Caco-2 (cell line): ENCODE results near the gene INO80E. TPM values are rescaled to one million over a fixed set of nuclear protein-coding genes. Genes with fewer than 3 reads are reported as not detected.
"Not testable (repeated sequence)": the region's sequence is repeated elsewhere in the genome, so short reads cannot be mapped to it uniquely, and the experiment has no call there.

Experiments
- BruUV-seq: library from RNA; stranded (reverse); fragments of 400-500 nt; replicated peaks from 2 replicates; lab custom pipeline; 2021; lab: Mats Ljungman, UMichigan
- CTCF ChIA-PET: fragments of 300-600 bp; sonication (Branson Sonifier 250); formaldehyde crosslinking; loops from one replicate; lab custom pipeline; 2022; ENCODE audit warnings: antibody characterized with exemption; lab: Charles Lee
- POLR2A ChIA-PET: fragments of 300-600 bp; sonication (Branson Sonifier 250); formaldehyde crosslinking; loops from one replicate; lab custom pipeline; 2022; ENCODE audit warnings: antibody characterized with exemption; lab: Charles Lee
- DNase-seq, 2 experiments: peaks; one replicate each; pipeline versions ENCODE4 v3.0.0 to v3.0.0-alpha.2; 2020 to 2022
- H3K27me3 ChIP-seq: replicated peaks from 2 replicates; pipeline ENCODE4 v1.6.0; 2011; ENCODE audit warnings: low read length; ENCODE audit not compliant: control insufficient read depth, insufficient read depth
- H3K36me3 ChIP-seq: 2 replicates; pipeline ENCODE4 v1.5.1; 2011; ENCODE audit warnings: low read length; ENCODE audit not compliant: control insufficient read depth, insufficient read depth
- H3K4me1 ChIP-seq: fragments of 250-450 bp; sonication (Bioruptor Pico); 2 replicates; pipeline ENCODE4 v1.5.1; 2020; ENCODE audit warnings: mild to moderate bottlenecking
- H3K4me3 ChIP-seq: 2 replicates; pipeline ENCODE4 v1.5.1; 2011; ENCODE audit warnings: low read depth, mild to moderate bottlenecking, control low read depth, low read length
- H3K9me3 ChIP-seq: fragments of 250-450 bp; sonication (Bioruptor Pico); 2 replicates; pipeline ENCODE4 v1.5.1; 2020; ENCODE audit warnings: mild to moderate bottlenecking, moderate library complexity
- H3K27ac Mint-ChIP-seq: one replicate; pipeline ENCODE4 v1.8.0; 2022; ENCODE audit warnings: mixed read lengths; ENCODE audit not compliant: unreplicated experiment
- H3K27me3 Mint-ChIP-seq: one replicate; pipeline ENCODE4 v1.8.0; 2022; ENCODE audit warnings: mixed read lengths; ENCODE audit not compliant: insufficient read depth, unreplicated experiment
- H3K36me3 Mint-ChIP-seq: one replicate; pipeline ENCODE4 v1.8.0; 2022; ENCODE audit warnings: mild to moderate bottlenecking, mixed read lengths; ENCODE audit not compliant: insufficient read depth, unreplicated experiment
- H3K4me1 Mint-ChIP-seq: one replicate; pipeline ENCODE4 v1.8.0; 2022; ENCODE audit warnings: low read depth, mixed read lengths; ENCODE audit not compliant: unreplicated experiment
- H3K4me3 Mint-ChIP-seq: one replicate; pipeline ENCODE4 v1.8.0; 2022; ENCODE audit warnings: mild to moderate bottlenecking, moderate library complexity, mixed read lengths; ENCODE audit not compliant: unreplicated experiment
- H3K9me3 Mint-ChIP-seq: one replicate; pipeline ENCODE4 v1.8.0; 2022; ENCODE audit warnings: mixed read lengths; ENCODE audit not compliant: unreplicated experiment
- CTCF ChIP-seq, 2 experiments: fragments of 200-600 bp in 1 of 2; IDR thresholded peaks; 1 replicate in 1 of 2; 2 replicates in 1 of 2; pipeline versions ENCODE4 v1.5.1 to v1.8.0; 2011 to 2022; ENCODE audit warnings: antibody characterized with exemption in 1 of 2, control low read depth in 1 of 2, inconsistent platforms in 1 of 2, low read depth in 1 of 2, low read length in 1 of 2, mild to moderate bottlenecking in 1 of 2, moderate library complexity in 1 of 2; ENCODE audit not compliant: insufficient read depth in 1 of 2, severe bottlenecking in 1 of 2, unreplicated experiment in 1 of 2
- intact Hi-C: fragments of 100-400 bp; cut with micrococcal nuclease; formaldehyde crosslinking; loops from one replicate; pipeline ENCODE4 v1.10.0; 2022; ENCODE audit not compliant: unreplicated experiment
- total RNA-seq: library from RNA; stranded (reverse); gene quantifications from 2 replicates; pipeline ENCODE4 v1.2.3, GENCODE V29; 2022

INO80E gene
- total RNA-seq, 1 experiment from 2014 or later = 58.8 TPM

DNA sequence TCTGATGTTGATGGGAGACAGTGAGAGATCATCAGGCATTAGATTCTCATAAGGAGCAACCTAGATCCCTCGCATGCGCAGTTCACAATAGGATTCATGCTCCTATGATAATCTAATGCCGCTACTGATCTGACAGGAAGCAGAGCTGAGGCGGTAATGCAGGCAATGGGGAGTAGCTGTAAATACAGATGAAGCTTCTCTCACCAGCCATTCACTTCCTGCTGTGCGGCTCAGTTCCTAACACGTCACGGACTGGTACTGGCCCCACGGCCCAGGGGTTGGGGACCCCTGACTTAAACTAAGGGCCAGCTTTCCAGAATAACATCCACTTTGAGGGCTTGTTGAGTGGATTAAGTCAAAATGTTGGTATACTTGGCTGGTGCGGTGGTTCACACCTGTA, 36.7 kb upstream of the INO80E start:
- Mint-ChIP-seq H3K4me3 (no peak overlapping the region), H3K9me3 (no peaks in the 10 kb centered on the region), H3K27ac (no peak overlapping the region), H3K27me3 (no peaks in the 10 kb centered on the region), H3K4me1 (peaks cover 8% of the 10 kb centered on the region), H3K36me3 (peaks cover 5% of the 10 kb centered on the region)
- intact Hi-C loops = no loop called here
- H3K4me3 ChIP-seq = no peak overlapping the region
- BruUV-seq = no TSS peak
- no peaks in the 10 kb centered on the region for H3K9me3 ChIP-seq
- no peak for DNase-seq
- H3K27me3 ChIP-seq = no peaks in the 10 kb centered on the region
- TF ChIP-seq CTCF (IDR thresholded peaks at IDR 0.05; ENCODE audit: insufficient read depth in 1 of 2, low read depth in 1 of 2, low read length in 1 of 2, severe bottlenecking in 1 of 2, unreplicated experiment in 1 of 2) = no peak
- ChIA-PET CTCF (no interaction called here), POLR2A (no interaction called here)
- H3K36me3 ChIP-seq = no peaks in the 10 kb centered on the region
- H3K4me1 ChIP-seq = no peaks in the 10 kb centered on the region

DNA sequence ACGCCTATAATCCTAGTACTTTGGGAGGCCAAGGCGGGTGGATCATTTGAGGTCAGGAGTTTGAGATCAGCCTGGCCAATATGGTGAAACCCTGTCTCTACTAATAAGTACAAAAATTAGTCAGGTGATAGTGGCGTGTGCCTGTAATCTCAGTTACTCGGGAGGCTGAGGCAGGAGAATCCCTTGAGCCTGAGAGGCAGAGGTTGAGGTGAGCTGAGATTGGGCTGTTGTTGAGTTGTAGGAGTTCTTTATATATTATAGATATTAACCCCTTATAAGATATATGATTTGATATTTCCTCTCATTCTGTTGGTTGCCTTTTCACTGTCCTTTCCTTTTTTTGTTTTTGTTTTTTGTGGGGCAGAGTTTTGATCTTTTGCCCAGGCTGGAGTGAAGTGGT, 36.2 kb upstream of the INO80E start:
- DNase-seq, H3K4me1 Mint-ChIP-seq, H3K4me3 ChIP-seq, H3K36me3 ChIP-seq, H3K27ac Mint-ChIP-seq, H3K9me3 Mint-ChIP-seq, intact Hi-C loops, H3K9me3 ChIP-seq, BruUV-seq, H3K4me1 ChIP-seq, POLR2A ChIA-PET, H3K27me3 ChIP-seq, CTCF ChIA-PET, H3K36me3 Mint-ChIP-seq, H3K27me3 Mint-ChIP-seq, H3K4me3 Mint-ChIP-seq: not testable (repeated sequence)

DNA sequence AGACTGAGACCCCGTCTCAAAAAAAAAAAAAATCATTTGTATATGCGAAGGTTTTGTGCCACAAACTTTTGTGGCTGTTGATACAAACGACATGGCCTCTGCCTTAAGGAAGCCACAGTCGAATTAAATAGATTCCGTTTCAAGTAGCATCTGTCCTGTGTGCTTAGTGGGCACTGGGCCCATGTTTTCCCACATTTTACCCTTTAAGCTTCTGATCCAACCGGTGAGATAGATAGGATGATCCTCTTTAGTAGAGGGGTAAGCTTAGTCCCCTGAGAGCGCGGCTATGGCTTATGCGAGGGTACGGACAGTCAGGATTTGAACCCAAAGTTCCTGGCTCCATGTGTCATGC, 34.9 kb upstream of the INO80E start:
- Mint-ChIP-seq H3K27ac (peak overlapping the region; percentile 79), H3K4me1 (peaks cover 8% of the 10 kb centered on the region), H3K36me3 (peaks cover 5% of the 10 kb centered on the region), H3K9me3 (no peaks in the 10 kb centered on the region), H3K4me3 (peak overlapping the region; percentile 79), H3K27me3 (no peaks in the 10 kb centered on the region)
- ChIA-PET POLR2A (interaction anchor here (0.8 to 1.6 kb wide), 2 partner anchors 12 to 62 kb away, joined by 3 to 9 read pairs; partner anchors contain the start of genes SEZ6L2 and TAOK2), CTCF (interaction anchor here (1.2 to 1.6 kb wide), 4 partner anchors 12 to 98 kb away, joined by 4 to 9 read pairs (median 6); partner anchors contain the start of genes CDIPT, KCTD13 and TAOK2)
- Histone ChIP-seq H3K4me1 (no peaks in the 10 kb centered on the region), H3K36me3 (no peaks in the 10 kb centered on the region), H3K4me3 (peak overlapping the region; percentile 47), H3K27me3 (no peaks in the 10 kb centered on the region), H3K9me3 (no peaks in the 10 kb centered on the region)
- BruUV-seq = TSS peak; percentile 93
- TF ChIP-seq CTCF (IDR thresholded peaks at IDR 0.05; ENCODE audit: insufficient read depth in 1 of 2, low read depth in 1 of 2, low read length in 1 of 2, severe bottlenecking in 1 of 2, unreplicated experiment in 1 of 2) = no peak
- no peak for DNase-seq
- intact Hi-C loops = loop anchor here (1.0 kb wide), 1 partner anchor 18 kb away; no protein-coding TSS in a partner anchor
